HG02571 (cell line): ENCODE results near the gene TNK2.
"Not testable (repeated sequence)": the region's sequence is repeated elsewhere in the genome, so short reads cannot be mapped to it uniquely, and the experiment has no call there.

Experiments
- ATAC-seq: cut with Tn5 transposase; IDR thresholded peaks from one replicate; pipeline ENCODE4 v1.9.1; 2021; ENCODE audit warnings: mild to moderate bottlenecking, moderate library complexity; ENCODE audit not compliant: unreplicated experiment

The TNK2 gene

GRCh38 chr3:195907934-195908693 is at the start of gene TNK2:
Gene TNK2, minus strand, starts transcription at chr3:195908551. Its CDS starts 19,963 bp downstream, at chr3:195888588.
- peak; percentile 25 for ATAC-seq

GRCh38 chr3:195956577-195956976 is 48.2 kb upstream of the TNK2 start:
- ATAC-seq, result no peak

GRCh38 chr3:195955416-195955841 is 47.1 kb upstream of the TNK2 start:
- not testable (repeated sequence) for ATAC-seq

- peak; percentile 48 for ATAC-seq
Observed at GRCh38 chr3:195954752-195955119, 46.4 kb upstream of the TNK2 start.

GRCh38 chr3:195954052-195954751 is 45.9 kb upstream of the TNK2 start:
- peak; percentile 94 for ATAC-seq

GRCh38 chr3:195952590-195952989 is 44.2 kb upstream of the TNK2 start:
- ATAC-seq, result not testable (repeated sequence)

GRCh38 chr3:195951443-195952177 is 43.3 kb upstream of the TNK2 start:
- ATAC-seq, result not testable (repeated sequence)

- ATAC-seq, result not testable (repeated sequence)
Observed at GRCh38 chr3:195950731-195951130, 42.4 kb upstream of the TNK2 start.

GRCh38 chr3:195950164-195950563 is 41.8 kb upstream of the TNK2 start:
- ATAC-seq, result not testable (repeated sequence)

- not testable (repeated sequence) for ATAC-seq
Observed at GRCh38 chr3:195946910-195947699, 38.8 kb upstream of the TNK2 start.

- not testable (repeated sequence) for ATAC-seq
Observed at GRCh38 chr3:195941265-195941815, 33.0 kb upstream of the TNK2 start.

GRCh38 chr3:195940806-195941205 is 32.5 kb upstream of the TNK2 start:
- ATAC-seq, result not testable (repeated sequence)

GRCh38 chr3:195939526-195940470 is 31.4 kb upstream of the TNK2 start:
- not testable (repeated sequence) for ATAC-seq

GRCh38 chr3:195933044-195933430 is 24.7 kb upstream of the TNK2 start:
- not testable (repeated sequence) for ATAC-seq

GRCh38 chr3:195932418-195933043 is 24.2 kb upstream of the TNK2 start:
- no peak for ATAC-seq

- no peak for ATAC-seq
Observed at GRCh38 chr3:195931582-195932273, 23.4 kb upstream of the TNK2 start.

- ATAC-seq, result no peak
Observed at GRCh38 chr3:195929452-195929851, 21.1 kb upstream of the TNK2 start.

- no peak for ATAC-seq
Observed at GRCh38 chr3:195921334-195921791, 13.0 kb upstream of the TNK2 start.
